SK-N-SH treated with all-trans-retinoic acid at 6 μM for 48 hours (cell line): ENCODE results near the gene CLCN3.

ENCODE experiments used
- ESRRG ChIP-seq: fragments of 250-450 bp; sonication (Bioruptor Pico); IDR thresholded peaks from 2 replicates; pipeline ENCODE4 v1.6.1; 2021; ENCODE audit warnings: mild to moderate bottlenecking
- PATZ1 ChIP-seq: fragments of 250-450 bp; sonication (Bioruptor Pico); IDR thresholded peaks from 2 replicates; pipeline ENCODE4 v1.8.0; 2020; ENCODE audit warnings: mild to moderate bottlenecking, moderate library complexity, borderline replicate concordance
- SNAI2 ChIP-seq: fragments of 250-450 bp; sonication (Bioruptor Pico); IDR thresholded peaks from 2 replicates; pipeline ENCODE4 v1.5.0; 2020; ENCODE audit warnings: mild to moderate bottlenecking, moderate library complexity
- ZNF565 ChIP-seq: fragments of 450-650 bp; formaldehyde crosslinking; conservative IDR thresholded peaks from 2 replicates; pipeline ENCODE4 v1.5.0; 2020; ENCODE audit warnings: low read depth, mild to moderate bottlenecking, moderate library complexity

GRCh38 chr4:169615467-169616106 lies 4.8 kb upstream of the CLCN3 start:
- TF ChIP-seq ZNF565 (CRISPR knock-in tag) (no peak), SNAI2 (CRISPR knock-in tag) (no peak), ESRRG (no peak), PATZ1 (no peak)
